Gastrocnemius medialis (tissue), 4 donors: Measurements from ENCODE around the gene TRIM47.

Source experiments
- POLR2A ChIP-seq, 2 donors: fragments of 450-650 bp; IDR thresholded peaks; one replicate each; pipeline ENCODE4 v1.6.1; 2017; ENCODE audit warnings: antibody characterized with exemption in 2 of 2, mild to moderate bottlenecking in 2 of 2, moderate library complexity in 2 of 2
- TF ChIP-seq, protein P1 (sequence below), 5 experiments: fragments of 450-650 bp in 3 of 5; fragments of 200-600 bp in 2 of 5; sonication (generic) in 2 of 5; IDR thresholded peaks in 4 of 5; conservative IDR thresholded peaks in 1 of 5; 1 replicate in 4 of 5; 2 replicates in 1 of 5; pipeline ENCODE4 v1.5.1; 2016 to 2019; ENCODE audit warnings: antibody characterized with exemption in 5 of 5, mild to moderate bottlenecking in 3 of 5, moderate library complexity in 3 of 5

DNA sequence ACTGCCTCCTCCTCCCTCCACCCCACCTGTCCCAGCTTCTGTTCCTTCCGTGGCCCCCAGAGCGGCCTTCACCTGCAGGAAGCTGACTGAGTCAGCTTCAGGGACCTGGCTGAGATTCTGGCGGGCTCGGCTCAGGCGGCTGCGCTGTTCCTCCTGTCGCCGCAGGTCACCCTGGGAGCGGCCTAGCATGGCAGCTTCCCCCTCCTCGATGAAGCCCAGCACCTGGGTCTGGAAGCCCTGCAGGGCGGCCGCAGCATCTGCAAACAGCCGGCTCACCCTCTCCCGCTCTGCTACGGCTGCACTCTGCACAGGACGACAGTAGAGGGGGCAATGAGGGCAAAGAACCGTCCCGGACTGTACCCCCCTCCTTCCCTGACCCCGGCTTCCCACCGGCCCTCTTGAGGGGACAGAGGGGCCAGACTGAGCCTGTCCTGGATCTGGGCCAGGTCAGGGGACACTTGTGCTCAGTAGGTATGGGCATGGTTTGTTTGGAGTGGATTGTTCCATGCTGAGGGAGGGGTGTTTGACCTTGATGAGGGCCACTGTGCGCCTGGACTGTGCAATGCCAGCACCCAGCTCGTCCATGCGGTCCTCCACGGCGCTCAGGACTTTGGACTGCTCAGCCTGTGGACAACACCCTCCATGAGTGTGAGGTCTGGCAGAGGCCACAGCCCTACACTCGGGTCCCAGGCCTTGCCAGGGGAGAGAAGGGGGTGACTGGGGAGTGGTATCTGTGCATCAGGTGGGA lies 2.0 kb downstream of the TRIM47 start:
- no peak for TF ChIP-seq POLR2A (IDR thresholded peaks at IDR 0.05)
- TF ChIP-seq, protein P1, sequence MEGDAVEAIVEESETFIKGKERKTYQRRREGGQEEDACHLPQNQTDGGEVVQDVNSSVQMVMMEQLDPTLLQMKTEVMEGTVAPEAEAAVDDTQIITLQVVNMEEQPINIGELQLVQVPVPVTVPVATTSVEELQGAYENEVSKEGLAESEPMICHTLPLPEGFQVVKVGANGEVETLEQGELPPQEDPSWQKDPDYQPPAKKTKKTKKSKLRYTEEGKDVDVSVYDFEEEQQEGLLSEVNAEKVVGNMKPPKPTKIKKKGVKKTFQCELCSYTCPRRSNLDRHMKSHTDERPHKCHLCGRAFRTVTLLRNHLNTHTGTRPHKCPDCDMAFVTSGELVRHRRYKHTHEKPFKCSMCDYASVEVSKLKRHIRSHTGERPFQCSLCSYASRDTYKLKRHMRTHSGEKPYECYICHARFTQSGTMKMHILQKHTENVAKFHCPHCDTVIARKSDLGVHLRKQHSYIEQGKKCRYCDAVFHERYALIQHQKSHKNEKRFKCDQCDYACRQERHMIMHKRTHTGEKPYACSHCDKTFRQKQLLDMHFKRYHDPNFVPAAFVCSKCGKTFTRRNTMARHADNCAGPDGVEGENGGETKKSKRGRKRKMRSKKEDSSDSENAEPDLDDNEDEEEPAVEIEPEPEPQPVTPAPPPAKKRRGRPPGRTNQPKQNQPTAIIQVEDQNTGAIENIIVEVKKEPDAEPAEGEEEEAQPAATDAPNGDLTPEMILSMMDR (IDR thresholded peaks at IDR 0.05 in 4 of 5, conservative IDR thresholded peaks at IDR 0.05 in 1 of 5): no peak
